NCI-H2171 treated with DMSO at 0.1 percent for 48 hours (cell line): ENCODE results near the gene DRD3.

ENCODE experiments used
- DNase-seq: peaks from one replicate; lab custom pipeline; 2025; lab: John Stamatoyannopoulos, UW

The DRD3 gene

GRCh38 chr3:114120211-114120610, 58.6 kb downstream of the DRD3 start:
- DNase-seq: no peak

GRCh38 chr3:114119776-114120175, 59.1 kb downstream of the DRD3 start:
- no peak for DNase-seq

- no peak for DNase-seq
Measured at GRCh38 chr3:114115143-114115542, 63.7 kb downstream of the DRD3 start.

GRCh38 chr3:114114719-114115118, 64.1 kb downstream of the DRD3 start:
- no peak for DNase-seq

- no peak for DNase-seq
Measured at GRCh38 chr3:114112696-114113095, 66.2 kb downstream of the DRD3 start.

- DNase-seq: no peak
Measured at GRCh38 chr3:114111060-114111770, 67.6 kb downstream of the DRD3 start.

- DNase-seq: no peak
Measured at GRCh38 chr3:114110439-114110838, 68.4 kb downstream of the DRD3 start.

GRCh38 chr3:114108137-114108536, 70.7 kb downstream of the DRD3 start:
- no peak for DNase-seq

- no peak for DNase-seq
Measured at GRCh38 chr3:114104414-114104813, 74.4 kb downstream of the DRD3 start.

GRCh38 chr3:114103858-114104257, 75.0 kb downstream of the DRD3 start:
- DNase-seq: no peak

GRCh38 chr3:114103181-114103580, 75.7 kb downstream of the DRD3 start:
- DNase-seq: no peak

GRCh38 chr3:114101101-114101500, 77.8 kb downstream of the DRD3 start:
- DNase-seq: no peak

GRCh38 chr3:114095796-114096195, 83.1 kb downstream of the DRD3 start:
- DNase-seq: no peak

- DNase-seq: peak; percentile 32
Measured at GRCh38 chr3:114093596-114093995, 85.3 kb downstream of the DRD3 start.

GRCh38 chr3:114093016-114093380, 85.9 kb downstream of the DRD3 start:
- no peak for DNase-seq

- DNase-seq: no peak
Measured at GRCh38 chr3:114092151-114093015, 86.5 kb downstream of the DRD3 start.

GRCh38 chr3:114089675-114090074, 89.2 kb downstream of the DRD3 start:
- DNase-seq: no peak

GRCh38 chr3:114086356-114086755, 92.5 kb downstream of the DRD3 start:
- DNase-seq: no peak

- DNase-seq: no peak
Measured at GRCh38 chr3:114083112-114083511, 95.7 kb downstream of the DRD3 start.

- DNase-seq: no peak
Measured at GRCh38 chr3:114081037-114081436, 97.8 kb downstream of the DRD3 start.

- DNase-seq: no peak
Measured at GRCh38 chr3:114080201-114080600, 98.7 kb downstream of the DRD3 start.

GRCh38 chr3:114079761-114080160, 99.1 kb downstream of the DRD3 start:
- DNase-seq: no peak

- DNase-seq: no peak
Measured at GRCh38 chr3:114078126-114078525, 100.7 kb downstream of the DRD3 start.
